K562 (cell line): Measurements from ENCODE around the gene RNF217. TPM values are rescaled to one million over a fixed set of nuclear protein-coding genes. Genes with fewer than 3 reads are reported as not detected.

Experiments
- ARID2 ChIP-seq: fragments of 450-650 bp; IDR thresholded peaks from 2 replicates; pipeline ENCODE4 v1.6.1; 2017; ENCODE audit warnings: antibody characterized with exemption, mild to moderate bottlenecking
- ARID4B ChIP-seq: sonication (generic); formaldehyde crosslinking; IDR thresholded peaks from 2 replicates; pipeline ENCODE4 v1.8.0; 2022; ENCODE audit warnings: mild to moderate bottlenecking, missing genetic modification reagents
- EP400 ChIP-seq: fragments of 450-650 bp; IDR thresholded peaks from 2 replicates; pipeline ENCODE4 v1.6.1; 2017; ENCODE audit warnings: antibody characterized with exemption, mild to moderate bottlenecking, moderate library complexity
- FOXA3 ChIP-seq, 2 experiments: fragments of 450-650 bp in 1 of 2; sonication (generic) in 1 of 2; formaldehyde crosslinking; IDR thresholded peaks in 1 of 2; conservative IDR thresholded peaks in 1 of 2; 2 replicates each; pipeline versions ENCODE4 v1.4.0 to v1.8.0; 2020 to 2022; ENCODE audit warnings: mild to moderate bottlenecking in 2 of 2, missing genetic modification reagents in 1 of 2
- FOXK2 ChIP-seq, 2 experiments: fragments of 450-650 bp; IDR thresholded peaks in 1 of 2; conservative IDR thresholded peaks in 1 of 2; 2 replicates each; pipeline ENCODE4 v1.6.1; 2016; ENCODE audit warnings: low read depth in 2 of 2, mild to moderate bottlenecking in 1 of 2
- FUS ChIP-seq: fragments of 200-400 bp; formaldehyde crosslinking; optimal IDR thresholded peaks from 2 replicates; pipeline ENCODE3; 2017; ENCODE audit warnings: low read depth, low read length
- HDAC1 ChIP-seq, 2 experiments: fragments of 450-650 bp; IDR thresholded peaks; 2 replicates each; pipeline ENCODE4 v1.6.1; 2016 to 2017; ENCODE audit warnings: inconsistent platforms in 1 of 2, mild to moderate bottlenecking in 1 of 2, moderate library complexity in 1 of 2
- HMGXB4 ChIP-seq: sonication (generic); formaldehyde crosslinking; IDR thresholded peaks from 2 replicates; pipeline ENCODE4 v1.8.1; 2023; ENCODE audit warnings: mild to moderate bottlenecking, missing genetic modification reagents
- MTA1 ChIP-seq: fragments of 450-650 bp; IDR thresholded peaks from 2 replicates; pipeline ENCODE4 v1.6.1; 2017; ENCODE audit warnings: borderline replicate concordance
- MTA2 ChIP-seq: fragments of 450-650 bp; IDR thresholded peaks from 2 replicates; pipeline ENCODE4 v1.6.1; 2016; ENCODE audit warnings: low read depth
- NFRKB ChIP-seq: fragments of 450-650 bp; IDR thresholded peaks from 2 replicates; pipeline ENCODE4 v1.6.1; 2016; ENCODE audit warnings: low read depth
- NR3C1 ChIP-seq: sonication (generic); formaldehyde crosslinking; IDR thresholded peaks from 2 replicates; pipeline ENCODE4 v1.8.1; 2022; ENCODE audit warnings: missing genetic modification reagents
- NR4A1 ChIP-seq, 2 experiments: fragments of 250-450 bp in 1 of 2; fragments of 450-650 bp in 1 of 2; sonication (Bioruptor Pico) in 1 of 2; IDR thresholded peaks; 2 replicates each; pipeline versions ENCODE4 v1.4.0 to v1.6.1; 2016 to 2020; ENCODE audit warnings: mild to moderate bottlenecking in 2 of 2, missing compliant biosample characterization in 1 of 2, missing genetic modification characterization in 1 of 2, moderate library complexity in 1 of 2
- TAF7 ChIP-seq: fragments of 450-650 bp; IDR thresholded peaks from 2 replicates; pipeline ENCODE4 v1.6.1; 2016; ENCODE audit warnings: missing genetic modification characterization, missing compliant biosample characterization
- UBTF ChIP-seq, 2 experiments: IDR thresholded peaks; 2 replicates each; pipeline ENCODE4 v1.6.1; 2012; ENCODE audit warnings: improper control_type of control experiment in 2 of 2, low read depth in 2 of 2, low read length in 2 of 2, borderline replicate concordance in 1 of 2
- YY1 ChIP-seq, 3 experiments: IDR thresholded peaks; 2 replicates each; pipeline ENCODE4 v1.6.1; 2011; ENCODE audit warnings: low read length in 2 of 3, mild to moderate bottlenecking in 2 of 3, moderate library complexity in 2 of 3, borderline replicate concordance in 1 of 3, control low read depth in 1 of 3, low read depth in 1 of 3; ENCODE audit not compliant: insufficient read depth in 3 of 3, insufficient replicate concordance in 2 of 3, control insufficient read depth in 1 of 3, insufficient read length in 1 of 3; ENCODE audit errors: extremely low read depth in 1 of 3
- ZNF184 ChIP-seq: sonication (generic); formaldehyde crosslinking; IDR thresholded peaks from 2 replicates; pipeline ENCODE4 v1.5.0; 2020; ENCODE audit warnings: missing genetic modification reagents
- polyA plus RNA-seq, 8 experiments: library from polyadenylated mRNA; depleted of rRNA in 4 of 8; stranded (reverse) in 5 of 8; unstranded in 3 of 8; fragments of >200 nt; fragmentation: Nextera tagmentation in 2 of 8; fragmentation: Illumina TruSeq in 1 of 8; extraction: Ambion mirVana in 2 of 8; extraction: Trizol in 1 of 8; gene quantifications; 2 replicates each; pipeline versions ENCODE4 v1.2.1 to v1.2.3, GENCODE V29; 2011 to 2014; ENCODE audit warnings: inconsistent platforms in 1 of 8, missing spikeins in 1 of 8
- total RNA-seq, 7 experiments: library from RNA; depleted of rRNA in 6 of 7; stranded (reverse); fragments of >200 nt in 6 of 7; fragmentation: Illumina TruSeq in 2 of 7; extraction: Trizol in 2 of 7; gene quantifications; 2 replicates each; pipeline versions ENCODE4 v1.2.1 to v1.2.3, GENCODE V29; 2011 to 2021; ENCODE audit warnings: low replicate concordance in 1 of 7

RNF217 gene
- total and polyA plus RNA-seq, 9 of the 15 experiments (the other 6 are each of a cell fraction or from before 2014, with no cell fraction given) = 2.9 to 25.6 (median 12.0) TPM

- no peak for TF ChIP-seq HMGXB4
- peak in 2 of 3 experiments; percentile 50 to 77 for TF ChIP-seq YY1 (IDR thresholded peaks at IDR 0.05; ENCODE audit: borderline replicate concordance in 1 of 3, control insufficient read depth in 1 of 3, extremely low read depth in 1 of 3, insufficient read depth in 3 of 3, insufficient read length in 1 of 3, insufficient replicate concordance in 2 of 3, low read depth in 1 of 3, low read length in 2 of 3)
- no peak; the same call in 1 of the 2 replicates for TF ChIP-seq NFRKB
- peak; percentile 72 for TF ChIP-seq FUS
- no peak for TF ChIP-seq NR3C1
- peak; percentile 18; the same call in 1 of the 2 replicates for TF ChIP-seq NR4A1 (CRISPR knock-in tag; IDR thresholded peaks at IDR 0.05)
- no peak for TF ChIP-seq NR4A1 (tag; IDR thresholded peaks at IDR 0.05)
- TF ChIP-seq ARID4B = no peak
- no peak for TF ChIP-seq FOXA3 (CRISPR knock-in tag; conservative IDR thresholded peaks at IDR 0.05 in 1 of 2, IDR thresholded peaks at IDR 0.05 in 1 of 2)
- peak; percentile 49; the same call in 1 of the 2 replicates for TF ChIP-seq MTA2
- no peak for TF ChIP-seq ZNF184
- 0 out of 2 replicates have a peak, but pooled peaks have one; percentile 43 for TF ChIP-seq TAF7 (tag)
- TF ChIP-seq EP400 = peak; percentile 39; the same call in 1 of the 2 replicates
- TF ChIP-seq ARID2 = 0 out of 2 replicates have a peak, but pooled peaks have one; percentile 13
- peak; percentile 45 to 47; a peak in 1 of 4 replicates for TF ChIP-seq FOXK2 (conservative IDR thresholded peaks at IDR 0.05 in 1 of 2, IDR thresholded peaks at IDR 0.05 in 1 of 2; ENCODE audit: low read depth in 2 of 2)
- TF ChIP-seq MTA1 = peak; percentile 76
- peak in 1 of 2 experiments; percentile 85; a peak in 2 of 4 replicates for TF ChIP-seq HDAC1 (IDR thresholded peaks at IDR 0.05)
- TF ChIP-seq UBTF (IDR thresholded peaks at IDR 0.05; ENCODE audit: borderline replicate concordance in 1 of 2, low read depth in 2 of 2, low read length in 2 of 2) = peak; percentile 78 to 87; a peak in 3 of 4 replicates
Observed at GRCh38 chr6:124961777-124962638, at the start of gene RNF217 (continued).
